Midbrain (tissue), 1 donor: Measurements from ENCODE around the gene PLXNA2.

Experiments
- DNase-seq: peaks from one replicate; lab custom pipeline; 2025; lab: John Stamatoyannopoulos, UW

Gene PLXNA2

GRCh38 chr1:208045463-208046260 is 198.5 kb downstream of the PLXNA2 start:
- DNase-seq: no peak

DNA sequence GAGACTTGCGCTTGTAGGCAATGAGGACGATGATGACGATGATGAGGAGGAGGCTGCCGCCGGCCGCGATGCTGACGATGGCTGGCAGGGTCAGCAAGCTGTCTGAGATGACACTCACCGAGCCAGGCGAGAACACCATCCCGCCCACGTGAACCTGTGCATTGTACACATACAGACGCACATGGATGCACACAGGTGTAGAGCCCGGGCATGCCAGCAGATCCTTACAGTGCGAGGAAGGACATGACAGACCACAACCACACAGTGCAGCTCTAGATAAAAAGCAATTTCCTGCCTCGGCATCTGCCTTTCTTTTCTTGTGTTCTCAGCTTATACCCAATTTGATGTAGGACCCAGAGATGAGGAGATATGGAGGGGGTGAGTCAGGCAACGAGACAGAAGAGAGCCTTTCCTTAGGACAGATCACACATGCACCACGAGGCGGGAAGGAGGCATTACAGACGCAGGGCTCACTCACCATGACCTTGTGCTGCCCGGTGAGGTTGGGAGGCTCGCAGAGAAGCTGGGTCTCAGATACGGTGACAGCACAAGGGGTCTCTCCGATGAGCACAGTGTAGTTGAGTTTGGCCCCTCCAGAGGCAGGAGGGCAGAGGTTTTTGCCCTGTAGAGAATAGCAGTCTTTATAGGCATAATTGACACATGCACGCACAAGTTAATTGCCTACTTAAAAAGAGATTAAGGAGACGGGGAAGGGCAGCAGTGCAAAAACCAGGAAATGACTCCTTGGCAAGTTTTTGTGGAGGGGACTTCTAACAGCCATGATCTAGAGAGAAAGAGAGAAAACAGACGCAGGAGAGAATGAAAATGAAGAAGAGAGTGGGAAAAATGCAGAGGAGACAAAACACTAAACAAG is 199.4 kb downstream of the PLXNA2 start:
- DNase-seq: no peak

- DNase-seq: no peak
Measured at GRCh38 chr1:208043691-208044181, 200.4 kb downstream of the PLXNA2 start.

- DNase-seq: no peak
Measured at GRCh38 chr1:208042868-208043267, 201.3 kb downstream of the PLXNA2 start.

- DNase-seq: no peak
Measured at GRCh38 chr1:208042041-208042615, 202.1 kb downstream of the PLXNA2 start.

DNA sequence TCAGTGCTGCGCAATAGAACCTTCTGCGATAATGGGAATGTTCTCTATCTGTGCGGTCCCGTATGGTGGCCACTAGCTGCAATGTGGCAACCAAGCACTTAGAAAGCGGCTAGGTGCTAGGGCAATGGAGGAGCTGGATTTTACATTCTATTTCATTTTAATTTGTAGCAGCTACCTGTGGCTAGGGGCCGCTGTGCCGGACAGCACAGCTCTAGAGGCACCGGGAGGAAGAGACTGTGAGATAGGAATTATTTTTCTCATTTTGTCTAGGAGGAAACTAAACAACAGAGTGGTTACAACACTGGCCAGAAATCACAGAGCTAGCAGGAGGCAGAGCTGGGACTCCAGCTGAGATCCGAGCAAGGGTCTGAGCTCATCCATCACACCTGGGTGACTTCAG is 202.7 kb downstream of the PLXNA2 start:
- DNase-seq: no peak

- no peak for DNase-seq
Measured at GRCh38 chr1:208040821-208041297, 203.3 kb downstream of the PLXNA2 start.

DNA sequence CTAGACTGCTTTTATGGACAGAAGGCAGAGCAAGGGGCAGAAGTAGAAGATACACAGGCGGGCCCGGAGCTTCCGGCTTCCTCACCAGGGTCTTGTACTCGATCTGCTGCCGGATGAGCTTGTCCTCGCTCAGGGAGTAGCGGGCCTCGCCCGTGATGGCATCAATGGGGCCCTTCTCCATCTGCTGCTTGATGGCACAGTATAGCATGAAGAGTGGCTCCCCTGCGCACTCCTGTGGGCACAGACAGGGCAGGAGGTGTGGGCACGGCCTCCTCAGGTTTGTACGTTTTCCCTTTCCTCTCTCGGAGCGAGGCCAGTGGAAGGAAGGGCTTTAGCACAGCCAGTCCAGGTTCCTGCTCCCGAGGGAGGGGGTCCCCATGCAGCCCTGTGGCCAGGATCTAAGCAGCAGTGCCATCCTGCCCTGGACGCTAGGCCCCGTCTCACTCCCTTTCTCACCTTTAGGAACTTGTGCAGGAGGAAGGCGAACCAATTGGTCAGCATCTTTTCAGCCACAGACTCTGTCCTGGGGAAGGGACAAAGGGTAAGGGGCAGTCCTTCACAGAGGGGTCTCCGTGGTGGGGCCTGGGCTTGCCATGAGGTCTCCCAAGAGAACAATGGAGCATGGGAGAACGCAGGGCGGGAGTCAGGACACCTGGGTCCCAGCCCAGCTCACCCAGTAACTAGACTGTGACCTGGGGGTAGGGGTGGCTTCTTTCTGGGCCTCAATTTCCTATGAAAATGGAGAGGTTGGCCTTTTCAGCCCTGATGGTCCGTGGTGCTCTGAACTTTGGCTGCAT is 204.4 kb downstream of the PLXNA2 start:
- no peak for DNase-seq

DNA sequence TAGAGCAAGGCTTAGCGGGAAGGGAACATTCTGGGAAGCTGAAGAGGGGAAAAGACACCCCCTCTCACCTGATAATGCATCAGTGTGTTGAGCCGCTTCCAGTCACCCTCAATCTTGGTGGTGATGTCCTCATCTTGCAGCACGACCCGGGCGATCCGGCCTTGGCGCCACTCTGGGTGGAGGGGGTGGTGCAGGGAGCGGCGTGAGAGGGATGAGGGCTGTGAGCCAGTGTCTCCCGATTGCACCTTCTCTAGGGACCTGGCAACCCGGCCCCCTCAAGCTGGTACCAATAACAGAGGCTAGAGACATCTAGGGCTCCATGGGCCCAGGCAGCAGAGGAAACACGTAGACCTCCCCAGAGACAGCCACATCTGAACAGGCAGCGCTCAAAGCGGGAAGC is 205.9 kb downstream of the PLXNA2 start:
- no peak for DNase-seq

- no peak for DNase-seq
Measured at GRCh38 chr1:208036918-208037766, 207.0 kb downstream of the PLXNA2 start.

- DNase-seq: no peak
Measured at GRCh38 chr1:208036106-208036808, 207.9 kb downstream of the PLXNA2 start.

DNA sequence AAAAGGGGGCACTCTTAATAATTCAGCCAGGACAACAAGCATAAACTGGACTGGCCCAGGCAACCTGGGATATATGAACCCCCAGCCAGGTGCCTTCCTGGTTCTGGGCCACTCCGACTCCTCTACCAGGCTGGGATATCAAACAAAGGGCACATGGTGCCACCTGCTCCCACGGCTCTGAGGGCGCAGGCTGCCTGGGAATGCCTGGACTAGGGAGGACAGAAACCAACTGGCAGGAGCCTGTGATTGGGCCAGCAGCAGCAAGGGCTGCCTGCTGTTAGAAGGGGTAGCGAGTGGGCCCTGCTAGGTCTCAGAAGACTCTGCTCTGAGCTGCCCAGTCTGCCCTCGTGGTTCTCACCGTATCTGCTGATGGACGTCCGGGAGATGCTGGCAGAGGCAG is 210.0 kb downstream of the PLXNA2 start:
- no peak for DNase-seq

- no peak for DNase-seq
Measured at GRCh38 chr1:208033236-208033635, 210.9 kb downstream of the PLXNA2 start.

- DNase-seq: no peak
Measured at GRCh38 chr1:208031932-208032320, 212.3 kb downstream of the PLXNA2 start.

- DNase-seq: no peak
Measured at GRCh38 chr1:208031316-208031931, 212.8 kb downstream of the PLXNA2 start.

DNA sequence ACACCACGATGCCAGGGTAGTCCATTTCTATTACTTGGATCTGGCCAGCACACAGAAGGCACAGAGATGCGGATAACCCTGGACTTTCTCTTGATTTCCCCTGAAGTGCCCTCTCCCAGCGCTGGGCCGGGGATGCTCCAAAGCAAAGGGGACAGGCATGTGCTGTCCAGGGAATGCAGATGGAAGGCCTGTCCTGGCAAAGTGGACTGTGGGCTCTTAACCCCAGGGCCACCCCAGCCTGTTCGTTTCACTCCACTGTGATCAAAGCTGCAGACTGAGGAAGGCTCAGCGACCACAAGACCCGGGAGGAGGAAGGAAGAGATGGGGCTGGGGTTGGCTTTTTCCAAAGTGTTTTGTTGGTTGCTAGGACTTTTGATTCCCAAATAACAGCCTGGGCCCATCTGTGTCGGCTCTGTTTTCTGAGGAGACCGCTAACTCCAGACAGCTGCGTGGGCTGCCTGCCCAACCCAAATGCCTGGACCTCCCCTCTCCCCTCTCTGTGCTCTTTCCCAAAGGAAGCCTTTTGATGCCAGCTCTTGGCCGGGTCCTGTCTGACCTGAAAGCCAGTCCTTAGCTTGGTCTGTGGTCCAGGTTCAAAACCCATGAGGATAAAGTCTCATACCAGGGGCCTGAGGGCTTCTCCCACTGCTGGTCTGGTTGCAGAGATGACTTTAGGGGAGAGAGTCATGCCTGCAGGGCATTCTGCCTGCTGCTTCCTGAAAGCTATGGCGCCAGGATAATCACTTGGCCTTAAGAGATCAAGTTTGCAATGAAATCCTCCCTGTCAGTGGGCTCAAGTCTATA is 213.7 kb downstream of the PLXNA2 start:
- no peak for DNase-seq

- no peak for DNase-seq
Measured at GRCh38 chr1:208029381-208030287, 214.6 kb downstream of the PLXNA2 start.

- no peak for DNase-seq
Measured at GRCh38 chr1:208028526-208028925, 215.7 kb downstream of the PLXNA2 start.
